HG03432 (cell line): ENCODE results near the gene G0S2.
A peak's percentile ranks its signal among the peaks of the same experiment; 100 is the strongest.

Experiments
- ATAC-seq: cut with Tn5 transposase; IDR thresholded peaks from one replicate; pipeline ENCODE4 v1.9.1; 2021; ENCODE audit warnings: mild to moderate bottlenecking, moderate library complexity; ENCODE audit not compliant: unreplicated experiment

Gene G0S2

DNA sequence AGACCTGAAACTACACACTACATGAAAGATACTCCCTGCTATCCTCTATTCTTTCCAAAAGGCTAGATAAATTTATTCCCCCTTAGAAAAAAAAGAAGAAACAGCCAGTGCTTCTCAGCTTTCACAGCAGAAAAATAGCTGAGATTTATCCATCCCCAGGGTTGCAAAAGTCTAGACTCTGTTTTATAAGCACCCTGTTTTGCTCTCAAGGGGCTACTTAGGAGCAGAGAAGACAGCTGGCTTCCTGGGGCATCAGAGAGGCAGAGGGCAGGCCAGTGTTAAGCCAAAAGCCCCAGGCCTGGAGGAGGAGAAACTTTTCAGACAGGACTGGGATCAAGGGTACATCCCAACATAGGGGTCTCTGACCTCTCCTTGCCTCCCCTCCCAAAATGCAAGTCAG is 26.9 kb upstream of the G0S2 start:
- ATAC-seq, result no peak

DNA sequence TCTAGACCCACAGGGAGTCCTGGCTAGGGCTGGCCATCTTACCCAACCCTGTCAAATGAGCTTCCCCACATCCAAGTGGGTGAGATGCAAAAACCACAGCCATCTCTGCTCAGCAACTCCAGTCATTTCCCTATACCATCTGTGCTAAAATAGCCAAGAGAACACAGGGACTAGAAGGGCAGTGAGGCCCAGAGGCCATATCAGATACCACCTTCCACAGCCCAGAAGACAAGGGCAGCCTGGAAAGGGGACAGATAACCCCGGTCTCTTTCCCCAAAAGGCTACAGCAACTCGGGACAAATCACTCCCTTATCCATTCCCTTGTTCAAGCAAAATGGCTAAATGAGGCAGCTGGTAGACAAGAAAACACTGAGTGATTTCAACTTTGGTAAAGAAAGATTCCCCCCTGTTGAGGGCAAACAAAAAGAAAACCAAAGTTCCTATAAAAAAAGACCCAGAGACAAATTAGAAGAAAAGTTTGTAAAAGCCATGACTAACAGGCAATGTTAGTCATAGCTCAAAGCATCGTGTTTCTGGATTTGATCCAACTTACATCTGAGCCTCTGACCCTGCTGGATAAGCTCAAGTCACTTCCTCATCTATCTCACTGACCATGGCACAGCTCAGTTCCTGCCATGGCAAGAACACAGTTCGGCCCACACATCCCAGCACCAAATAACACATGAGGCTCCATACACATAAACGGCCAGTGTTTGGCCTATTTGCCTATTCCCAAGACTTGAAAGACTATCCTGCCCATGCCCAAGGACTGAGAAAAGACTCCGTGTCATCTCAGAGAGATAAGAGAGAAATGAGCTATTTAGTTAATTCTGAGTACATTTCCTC is 26.1 kb upstream of the G0S2 start:
- no peak for ATAC-seq

DNA sequence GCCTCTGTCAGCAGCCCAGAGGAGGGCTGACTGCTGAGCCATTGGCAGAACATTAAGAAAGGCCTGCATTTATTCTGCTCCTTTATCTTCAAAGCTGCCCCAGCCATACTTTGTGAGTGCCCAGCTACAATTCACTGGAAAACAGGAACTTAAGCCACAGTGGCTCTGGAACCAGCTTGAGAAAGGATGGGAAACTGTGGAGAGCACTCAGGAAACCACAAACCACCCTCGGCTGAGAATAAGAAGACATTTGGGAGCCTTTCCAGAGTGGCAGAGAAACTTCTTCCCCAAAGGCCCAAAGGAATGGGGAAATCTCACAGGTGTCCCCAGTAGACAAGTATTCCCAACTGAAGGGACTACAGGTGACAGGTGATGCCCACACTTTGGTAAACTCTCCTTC is 24.8 kb upstream of the G0S2 start:
- no peak for ATAC-seq

DNA sequence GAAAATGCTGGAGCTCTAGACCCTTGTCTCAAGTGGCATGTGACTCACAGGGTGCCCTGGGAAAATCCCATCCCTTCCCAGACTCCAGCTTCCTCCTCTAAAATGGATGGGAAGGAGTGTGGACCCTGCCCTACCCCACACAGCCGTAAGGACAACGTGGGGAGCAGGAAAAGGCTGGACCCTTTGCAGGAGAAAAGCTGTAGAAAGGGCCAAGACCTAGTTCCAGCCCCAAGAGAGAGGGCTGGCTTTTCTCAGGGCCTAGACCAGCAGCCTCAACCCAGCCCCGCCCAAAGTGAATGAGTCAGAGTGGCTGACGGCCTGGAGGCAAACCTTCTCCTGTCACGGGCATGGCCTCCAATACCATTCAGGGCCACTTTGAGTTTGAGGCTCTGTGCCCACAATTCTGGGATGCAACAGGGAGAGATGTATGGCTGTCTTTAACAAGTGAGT is 24.0 kb upstream of the G0S2 start:
- ATAC-seq, result peak; percentile 75

DNA sequence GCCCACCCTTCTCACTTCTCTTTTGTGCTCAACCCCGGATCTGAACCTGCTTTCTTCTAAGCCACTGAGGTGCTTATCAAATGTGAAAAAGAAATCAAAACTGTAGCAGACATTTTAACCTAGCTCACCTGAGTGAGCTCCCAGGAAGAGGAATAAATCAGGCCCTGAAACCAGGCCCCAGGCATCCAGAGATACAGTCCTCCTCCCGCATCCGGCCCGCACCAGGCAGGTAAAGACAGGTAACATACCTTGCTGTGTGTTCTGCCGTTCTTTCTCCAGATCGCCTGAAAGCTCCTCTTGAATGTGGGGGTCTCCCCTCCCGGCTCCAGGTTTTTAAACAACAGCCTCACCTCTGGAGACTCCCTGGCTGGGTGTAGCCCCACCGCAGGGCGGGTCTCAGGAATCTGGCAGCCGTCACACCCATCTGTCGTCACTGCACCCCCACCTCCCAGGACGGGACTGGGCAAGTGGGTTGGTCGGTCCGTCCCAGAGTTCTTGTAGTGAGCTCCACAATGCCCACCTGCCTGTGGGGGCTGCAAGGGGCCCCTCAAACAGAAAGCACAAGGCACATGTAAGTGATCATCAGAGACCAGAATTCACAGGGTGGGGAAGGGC is 23.0 kb upstream of the G0S2 start, which contains the start of gene LAMB3:
Gene LAMB3, minus strand, starts transcription at position 305 of the 615 bp plus-strand sequence. CDS start 1,481 bp downstream, outside the sequence.
- no peak for ATAC-seq

DNA sequence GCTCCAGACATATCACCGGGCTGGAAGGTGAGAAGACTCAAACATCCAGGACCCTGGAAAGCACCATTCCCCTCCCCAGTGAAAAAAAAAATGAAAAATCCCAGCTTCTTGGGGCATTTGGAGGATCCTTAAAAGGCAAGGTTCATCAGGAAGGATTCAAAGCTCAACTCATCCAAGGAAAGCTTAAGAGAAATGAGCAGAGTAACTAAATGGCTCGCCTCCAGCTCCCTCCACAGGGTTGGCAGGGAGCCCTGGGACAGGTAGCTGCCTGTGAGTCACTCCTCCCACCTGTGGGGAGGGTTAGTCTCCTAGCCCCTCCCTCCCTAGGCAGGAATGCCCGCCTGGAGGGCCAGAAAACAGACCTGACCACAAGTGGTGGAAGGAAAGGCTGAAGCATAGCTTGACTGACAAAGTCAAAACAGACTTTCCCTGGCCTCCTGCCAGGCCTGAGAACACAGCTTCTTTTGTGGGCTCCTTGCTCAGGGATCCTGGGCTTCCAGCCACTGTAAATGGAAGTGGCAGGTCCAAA is 22.3 kb upstream of the G0S2 start:
- peak; percentile 32 for ATAC-seq

DNA sequence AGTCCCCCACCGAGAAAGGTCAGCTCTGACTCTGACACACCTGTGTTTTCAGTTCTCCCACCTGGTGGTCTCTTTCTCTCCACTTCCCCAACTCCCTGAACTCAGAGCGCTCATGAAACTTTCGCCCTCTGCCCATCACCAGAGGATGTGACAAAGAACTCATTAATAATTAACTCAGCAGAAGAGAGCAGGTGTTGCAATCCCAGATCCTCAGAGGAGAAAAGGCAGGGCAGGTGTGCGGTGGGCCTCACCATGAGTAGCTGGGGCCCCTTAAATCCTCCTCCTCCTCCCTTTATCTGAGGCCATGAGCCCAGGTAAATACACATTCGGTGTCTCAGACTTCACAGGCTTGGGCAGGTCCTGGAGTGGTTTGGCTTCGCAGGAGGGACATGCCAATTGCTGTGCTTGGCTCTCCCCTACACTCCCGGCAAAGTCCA is 21.3 kb upstream of the G0S2 start:
- ATAC-seq, result peak; percentile 36

DNA sequence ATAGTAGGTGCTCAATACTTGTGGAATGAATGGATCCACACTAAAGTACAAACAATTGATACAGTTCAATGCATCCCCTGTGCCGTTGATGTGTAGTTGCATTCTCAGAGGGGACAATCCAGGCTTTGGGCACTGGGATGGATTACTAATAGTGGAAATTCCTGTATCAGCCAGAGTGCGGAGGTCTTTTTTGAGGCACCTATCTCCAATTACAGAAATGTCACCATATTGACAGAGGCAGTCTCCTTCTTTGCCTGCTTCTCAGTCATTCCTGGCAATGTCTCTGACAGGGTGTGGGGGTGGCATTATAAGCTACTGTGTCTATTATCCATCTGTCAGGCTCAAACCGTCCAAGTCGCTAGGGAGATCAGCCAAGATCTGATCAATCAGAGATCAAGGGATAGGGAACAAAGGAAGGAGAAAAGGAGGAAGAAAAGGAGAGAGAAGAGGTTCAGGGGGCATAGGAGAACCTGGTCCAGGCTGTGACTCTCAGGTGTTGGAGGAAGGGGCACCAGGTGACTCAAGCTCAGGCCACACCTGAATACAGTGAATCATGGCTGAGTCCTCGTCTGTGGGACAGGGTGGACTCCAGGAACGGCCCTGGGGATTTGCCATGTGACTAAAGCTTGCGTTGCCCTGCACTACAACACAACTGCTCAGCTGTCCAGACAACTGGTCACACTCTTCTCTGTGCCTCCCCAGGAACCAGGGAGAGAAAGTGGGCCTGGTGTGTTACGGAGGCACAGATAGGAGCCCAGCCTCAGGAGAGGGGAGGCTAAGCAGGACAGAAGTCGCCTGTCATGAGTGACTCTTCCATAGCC is 19.6 kb upstream of the G0S2 start:
- no peak for ATAC-seq

DNA sequence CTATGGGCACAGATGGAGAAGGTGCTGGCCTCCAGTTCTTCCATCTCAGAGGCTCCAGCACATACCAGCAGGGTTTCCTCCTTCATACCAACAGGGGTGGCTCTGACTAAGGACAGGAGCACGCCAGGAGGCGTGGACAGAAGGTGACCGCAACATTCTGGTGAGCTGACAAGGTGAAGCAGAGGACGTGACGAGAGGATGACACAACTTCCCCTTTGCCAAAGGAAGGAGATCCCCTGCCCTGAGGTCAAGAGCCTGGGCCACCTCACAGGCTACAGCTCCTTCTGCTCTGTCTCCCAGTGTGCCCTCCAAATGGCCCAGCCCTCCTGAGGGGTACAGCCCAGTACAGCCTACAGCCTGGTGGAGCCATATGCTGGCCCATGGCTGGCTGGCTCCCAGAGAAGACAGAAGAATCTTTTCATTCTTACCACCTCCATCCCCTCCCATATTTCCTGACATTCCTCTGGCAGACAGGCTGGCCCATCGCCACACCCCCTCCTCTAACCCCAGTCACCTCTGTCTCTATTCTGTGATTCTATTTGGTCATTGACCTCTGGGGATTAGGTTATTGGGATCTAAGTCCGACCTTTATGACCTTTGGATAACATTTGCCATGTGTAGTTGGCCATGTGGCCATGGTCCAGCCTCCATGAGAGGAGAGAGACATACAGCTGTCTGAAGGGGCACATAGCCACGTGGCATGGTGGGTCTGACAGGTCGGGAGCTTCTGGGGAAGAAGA is 17.9 kb upstream of the G0S2 start:
- ATAC-seq, result no peak

DNA sequence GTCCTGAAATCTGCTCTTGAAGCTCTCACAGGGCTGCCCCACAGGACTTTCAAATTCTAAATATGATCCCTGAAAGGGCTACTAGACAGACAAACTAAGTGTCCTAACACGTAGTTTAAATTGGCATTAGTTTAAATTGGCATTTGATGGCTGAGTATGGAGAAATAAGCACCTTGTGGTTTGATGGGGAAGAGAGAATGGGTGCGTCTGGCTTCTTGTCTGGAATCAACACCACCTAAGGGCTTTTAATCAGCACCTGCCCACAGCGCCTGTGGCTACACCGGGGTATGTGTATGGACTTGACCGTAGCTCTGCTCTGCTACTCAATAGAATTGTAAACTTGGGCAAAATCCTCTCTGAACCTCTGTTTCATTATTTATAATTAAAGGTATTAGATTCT is 17.3 kb upstream of the G0S2 start:
- no peak for ATAC-seq

DNA sequence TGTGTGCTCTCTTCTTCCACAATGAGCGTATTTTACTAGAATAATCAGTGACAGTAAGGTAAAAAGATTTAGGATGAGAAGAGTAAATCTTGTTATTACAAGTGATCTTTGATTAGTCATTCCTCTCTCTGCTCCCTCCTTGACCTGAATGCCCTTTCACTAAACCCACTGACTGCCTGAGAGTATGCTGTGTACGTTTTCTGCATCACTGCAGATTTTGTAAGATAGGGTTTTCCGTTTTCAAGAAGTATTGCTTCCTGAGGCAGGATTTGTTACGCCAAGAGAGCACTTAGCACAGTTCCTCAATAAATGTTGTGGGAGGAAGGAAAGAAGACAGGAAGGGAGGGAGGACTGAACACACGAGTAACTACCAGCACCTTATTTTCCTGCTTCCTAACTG is 15.3 kb upstream of the G0S2 start:
- peak; percentile 93 for ATAC-seq

DNA sequence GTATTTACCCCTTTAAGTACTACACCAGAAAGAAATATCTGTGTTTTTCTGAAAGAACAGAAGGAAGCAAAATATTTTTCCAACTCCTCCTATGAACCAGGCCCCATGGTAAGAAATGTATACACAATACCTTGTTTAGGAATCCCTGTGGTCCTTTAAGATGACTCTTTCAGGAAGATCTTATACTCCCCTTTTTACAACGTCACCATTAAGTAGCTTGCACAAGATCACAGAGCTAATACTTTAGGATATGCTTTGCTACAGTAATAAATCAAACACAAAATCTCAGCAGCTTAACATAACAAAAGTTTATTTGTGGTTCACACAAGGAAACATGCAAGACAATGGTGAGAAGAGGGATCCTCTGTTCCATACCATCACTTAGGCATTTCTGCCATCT is 14.1 kb upstream of the G0S2 start:
- no peak for ATAC-seq

DNA sequence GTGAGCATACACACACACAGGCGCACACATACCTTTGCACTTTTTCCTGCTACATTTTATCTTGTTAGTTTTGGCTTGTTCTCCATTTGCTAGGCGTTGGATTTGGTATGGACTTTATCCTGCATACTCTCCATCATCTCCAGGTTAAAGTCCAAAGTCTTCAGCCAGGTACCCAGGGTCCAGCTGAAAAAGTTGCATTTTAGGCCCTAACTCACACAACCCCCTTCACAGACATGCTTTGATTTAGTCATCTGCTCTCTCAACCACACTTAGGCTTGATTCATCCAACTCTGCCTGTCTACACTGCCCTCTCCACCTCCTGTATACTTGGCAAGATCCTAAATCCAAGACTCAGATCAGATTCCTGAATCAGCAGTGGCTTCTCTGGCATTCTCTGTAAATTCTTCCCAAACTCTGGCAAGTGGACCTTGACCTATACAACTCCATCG is 12.3 kb upstream of the G0S2 start:
- ATAC-seq, result no peak

DNA sequence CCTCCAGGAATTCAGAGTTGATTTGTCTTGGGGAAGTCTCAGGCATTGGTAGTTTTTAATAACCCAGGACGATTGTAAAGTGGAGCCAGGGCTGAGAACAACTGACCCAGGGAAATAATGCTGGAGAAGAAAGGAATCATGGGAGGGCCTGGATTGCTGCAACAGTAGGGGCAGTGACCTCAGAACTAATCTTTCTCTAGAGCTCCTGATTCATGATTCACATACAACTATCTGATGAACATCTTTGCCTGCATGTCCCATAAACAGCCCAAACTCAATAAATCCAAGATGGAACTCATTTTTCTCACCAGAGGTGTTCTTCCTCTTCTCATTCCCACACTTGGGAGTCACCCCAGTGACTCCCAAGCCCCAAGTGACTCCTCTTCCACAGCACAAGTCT is 8.1 kb upstream of the G0S2 start:
- no peak for ATAC-seq

DNA sequence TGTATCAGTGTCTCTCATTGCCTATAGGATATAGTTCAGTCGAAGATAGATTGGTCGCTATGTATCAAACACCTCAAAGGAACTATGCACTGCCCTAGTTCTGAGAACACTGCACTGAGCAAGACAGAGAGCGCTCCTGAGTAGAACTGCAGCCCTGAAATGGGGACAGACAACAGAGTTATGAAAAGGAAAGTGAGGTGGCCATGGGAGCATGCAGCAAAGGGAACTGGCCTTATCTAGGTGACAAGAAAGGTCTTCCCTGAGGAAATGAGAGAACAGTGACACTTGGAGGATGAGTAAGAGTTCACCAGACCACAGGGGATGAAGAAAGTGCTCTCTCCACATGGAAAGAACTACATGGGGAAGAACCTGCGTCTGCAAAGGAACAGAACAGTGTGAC is 7.5 kb upstream of the G0S2 start:
- ATAC-seq, result no peak

DNA sequence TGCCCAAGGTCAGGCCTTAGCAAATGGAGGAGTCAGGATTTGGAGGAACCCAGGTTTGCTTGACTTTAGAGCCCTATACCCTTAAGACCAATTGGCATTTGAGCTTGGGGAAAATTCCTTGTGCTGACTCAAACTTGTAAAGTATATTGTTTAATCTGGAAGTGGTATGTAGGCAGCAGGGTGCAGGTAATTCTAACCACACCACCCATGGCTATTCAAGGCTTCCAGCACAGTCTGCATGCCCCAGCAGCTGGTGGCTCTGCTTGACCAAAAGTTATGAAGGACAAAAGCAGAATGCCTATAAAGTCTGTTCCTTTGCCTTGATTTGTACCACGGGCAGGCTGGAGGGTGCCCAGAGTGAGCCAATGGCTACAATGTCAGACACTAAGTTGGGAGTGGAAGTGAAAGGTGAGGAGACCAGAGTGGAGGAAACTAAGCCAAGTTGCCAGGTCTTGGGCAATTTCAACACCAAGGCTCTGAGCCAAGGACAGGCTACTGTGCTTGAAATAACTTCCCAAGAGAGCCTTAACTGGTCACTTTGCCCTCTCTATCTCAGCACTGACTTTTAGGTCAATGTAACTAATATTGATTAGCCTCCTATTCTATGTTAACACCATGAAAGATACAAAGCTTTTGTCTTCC is 4.7 kb upstream of the G0S2 start:
- ATAC-seq, result no peak

DNA sequence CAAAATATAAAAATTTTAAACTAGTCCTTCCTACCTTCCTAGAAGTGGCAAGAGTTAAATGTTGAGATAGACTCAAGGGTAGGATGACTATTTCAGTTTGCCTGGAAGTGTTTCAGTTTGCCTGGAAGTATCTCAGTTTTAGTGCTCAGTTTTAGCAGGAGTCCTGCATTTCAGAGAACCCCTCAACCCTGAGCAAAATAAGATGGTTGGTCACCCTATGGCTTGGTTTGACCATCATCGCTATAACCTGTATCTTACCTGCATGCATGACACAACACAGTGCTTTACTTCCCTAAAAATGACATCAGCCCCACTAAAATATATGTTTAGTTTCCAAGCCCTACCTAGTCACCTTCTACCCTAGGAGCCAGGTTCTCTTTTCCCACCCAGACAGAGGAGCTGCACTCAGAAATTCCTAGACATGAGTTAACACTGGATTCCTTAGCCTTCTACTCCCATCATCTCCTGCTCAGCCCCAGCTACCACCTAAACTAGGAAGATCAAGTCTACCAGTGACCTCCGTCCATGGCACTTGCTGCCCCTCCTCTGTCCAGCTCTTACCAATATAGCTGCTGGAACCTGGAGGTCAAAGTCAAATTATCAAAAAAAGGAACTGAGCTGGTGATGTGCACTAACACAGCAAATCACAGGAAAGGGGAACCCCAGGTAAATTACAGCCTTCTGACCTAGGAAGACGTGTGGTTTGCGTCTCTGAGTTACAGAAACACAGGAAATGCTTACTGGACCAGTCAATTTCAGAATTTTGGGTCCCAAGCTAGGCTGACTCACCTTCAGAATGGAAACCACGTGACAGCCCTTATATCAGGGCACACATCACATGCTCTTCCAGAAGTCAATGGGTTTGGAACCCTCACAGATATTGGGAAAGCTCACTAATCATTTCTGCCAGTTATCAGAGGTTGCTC is 2.2 kb upstream of the G0S2 start:
- peak; percentile 94 for ATAC-seq

DNA sequence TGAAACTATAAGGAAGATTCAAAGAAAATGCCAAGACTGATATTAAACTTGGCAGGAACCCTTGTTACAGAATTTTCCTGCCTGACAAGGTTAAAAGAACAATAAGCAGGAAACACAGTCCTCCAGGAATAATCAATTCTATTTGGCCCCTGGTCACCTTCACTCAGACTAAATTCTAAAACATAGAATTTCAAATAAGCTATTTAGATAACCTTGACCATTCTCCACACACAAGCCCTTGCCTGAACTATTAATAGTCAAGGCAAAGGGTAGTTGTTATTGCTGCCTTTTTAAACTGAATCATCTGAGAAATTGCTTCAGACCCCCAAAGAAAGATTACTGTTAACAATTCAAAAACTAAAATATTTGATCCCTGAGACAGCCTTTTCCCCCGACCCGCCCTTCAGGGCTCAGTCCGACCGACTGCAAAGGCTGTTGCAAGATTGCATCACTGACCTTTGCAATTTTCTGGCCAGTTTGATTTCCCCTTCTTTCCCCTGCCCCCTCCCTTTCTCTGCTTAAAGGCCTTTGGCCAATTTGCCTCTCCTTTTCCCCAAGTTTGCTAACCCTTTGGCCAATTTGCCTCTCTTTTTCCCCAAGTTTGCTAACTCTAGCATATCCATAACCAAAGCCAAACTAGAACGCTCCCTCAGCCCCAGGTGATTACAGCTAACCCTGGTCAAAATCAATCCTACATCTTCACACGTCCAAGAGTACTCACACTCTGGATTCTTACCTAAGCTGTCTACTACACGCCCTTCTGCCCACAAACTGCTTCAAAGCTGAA is 1.4 kb upstream of the G0S2 start:
- ATAC-seq, result no peak
